ENCODE measurements around the gene MRPL55.

Gene MRPL55

GRCh38 chr1:228156941-228157728, 48.0 kb upstream of the MRPL55 start:
- no peak overlapping the region for H3K4me2 ChIP-seq (ENCODE audit: low read depth, low read length, poor library complexity, severe bottlenecking)
- H3K4me1 ChIP-seq (ENCODE audit: insufficient read depth, low read length, poor library complexity, severe bottlenecking) = no peaks in the 10 kb centered on the region
- no peak overlapping the region for H2AFZ ChIP-seq (ENCODE audit: low read length)
- no peaks in the 10 kb centered on the region for H3K36me3 ChIP-seq (ENCODE audit: insufficient read depth, low read length)
- no peak for TF ChIP-seq EZH2phosphoT487 (IDR thresholded peaks at IDR 0.05; ENCODE audit: borderline replicate concordance)
- no peak for TF ChIP-seq CTCF (conservative IDR thresholded peaks at IDR 0.05; ENCODE audit: low read length)
- no peak overlapping the region for H3K4me3 ChIP-seq (ENCODE audit: low read length, poor library complexity, severe bottlenecking)
- H3K9ac ChIP-seq (ENCODE audit: low read depth, low read length, poor library complexity, severe bottlenecking) = no peak overlapping the region
- no peaks in the 10 kb centered on the region for H3K9me2 ChIP-seq (replicated peaks; ENCODE audit: low read depth, low read length)
- no peaks in the 10 kb centered on the region for H3F3A ChIP-seq (ENCODE audit: low read depth)
- no peaks in the 10 kb centered on the region for H3K79me2 ChIP-seq (ENCODE audit: insufficient read depth, low read length)
- H3K27me3 ChIP-seq (ENCODE audit: insufficient read depth, low read length, poor library complexity, severe bottlenecking) = no peaks in the 10 kb centered on the region
- no peaks in the 10 kb centered on the region for H4K20me1 ChIP-seq (ENCODE audit: insufficient read depth, low read length, poor library complexity, severe bottlenecking)
- no peaks in the 10 kb centered on the region for H3K9me3 ChIP-seq (ENCODE audit: insufficient read depth, low read depth, low read length)

- no peak overlapping the region for H3K4me2 ChIP-seq (ENCODE audit: low read depth, low read length, poor library complexity, severe bottlenecking)
- TF ChIP-seq CTCF (conservative IDR thresholded peaks at IDR 0.05; ENCODE audit: low read length) = no peak
- TF ChIP-seq EZH2phosphoT487 (IDR thresholded peaks at IDR 0.05; ENCODE audit: borderline replicate concordance) = no peak
- H3K9me3 ChIP-seq (ENCODE audit: insufficient read depth, low read depth, low read length) = no peaks in the 10 kb centered on the region
- no peaks in the 10 kb centered on the region for H3K27me3 ChIP-seq (ENCODE audit: insufficient read depth, low read length, poor library complexity, severe bottlenecking)
- no peaks in the 10 kb centered on the region for H4K20me1 ChIP-seq (ENCODE audit: insufficient read depth, low read length, poor library complexity, severe bottlenecking)
- H2AFZ ChIP-seq (ENCODE audit: low read length) = no peak overlapping the region
- no peaks in the 10 kb centered on the region for H3K79me2 ChIP-seq (ENCODE audit: insufficient read depth, low read length)
- H3K9ac ChIP-seq (ENCODE audit: low read depth, low read length, poor library complexity, severe bottlenecking) = no peak overlapping the region
- no peaks in the 10 kb centered on the region for H3F3A ChIP-seq (ENCODE audit: low read depth)
- H3K4me1 ChIP-seq (ENCODE audit: insufficient read depth, low read length, poor library complexity, severe bottlenecking) = no peaks in the 10 kb centered on the region
- H3K9me2 ChIP-seq (replicated peaks; ENCODE audit: low read depth, low read length) = no peaks in the 10 kb centered on the region
- no peak overlapping the region for H3K4me3 ChIP-seq (ENCODE audit: low read length, poor library complexity, severe bottlenecking)
- no peaks in the 10 kb centered on the region for H3K36me3 ChIP-seq (ENCODE audit: insufficient read depth, low read length)
These were observed 47.4 kb upstream of the MRPL55 start for GRCh38 chr1:228156515-228156881.

- Histone ChIP-seq H3K4me1 (ENCODE audit: insufficient read depth, low read length, poor library complexity, severe bottlenecking) (no peaks in the 10 kb centered on the region), H3K36me3 (ENCODE audit: insufficient read depth, low read length) (no peaks in the 10 kb centered on the region), H3K4me2 (ENCODE audit: low read depth, low read length, poor library complexity, severe bottlenecking) (no peak overlapping the region), H3K27me3 (ENCODE audit: insufficient read depth, low read length, poor library complexity, severe bottlenecking) (no peaks in the 10 kb centered on the region), H2AFZ (ENCODE audit: low read length) (no peak overlapping the region), H3K4me3 (ENCODE audit: low read length, poor library complexity, severe bottlenecking) (no peak overlapping the region), H3F3A (ENCODE audit: low read depth) (no peaks in the 10 kb centered on the region), H3K79me2 (ENCODE audit: insufficient read depth, low read length) (no peaks in the 10 kb centered on the region), H3K9me2 (replicated peaks; ENCODE audit: low read depth, low read length) (no peaks in the 10 kb centered on the region), H4K20me1 (ENCODE audit: insufficient read depth, low read length, poor library complexity, severe bottlenecking) (no peaks in the 10 kb centered on the region), H3K9me3 (ENCODE audit: insufficient read depth, low read depth, low read length) (no peaks in the 10 kb centered on the region), H3K9ac (ENCODE audit: low read depth, low read length, poor library complexity, severe bottlenecking) (no peak overlapping the region)
- no peak for TF ChIP-seq CTCF (conservative IDR thresholded peaks at IDR 0.05; ENCODE audit: low read length)
- TF ChIP-seq EZH2phosphoT487 (IDR thresholded peaks at IDR 0.05; ENCODE audit: borderline replicate concordance) = no peak
These were observed 46.8 kb upstream of the MRPL55 start for GRCh38 chr1:228155596-228156514.
